Muscle of back (tissue), 11 donors: ENCODE results near the gene MAMDC4. TPM values are rescaled to one million over a fixed set of nuclear protein-coding genes. Genes with fewer than 3 reads are reported as not detected.
"Not testable (repeated sequence)": the region's sequence is repeated elsewhere in the genome, so short reads cannot be mapped to it uniquely, and the experiment has no call there.

ENCODE experiments used
- DNase-seq, 3 donors: peaks; one replicate each; pipeline versions ENCODE4 v3.0.0 to v3.0.0-alpha.2; 2013
- polyA plus RNA-seq, 10 donors: library from polyadenylated mRNA; unstranded; fragments of 120-200 nt; gene quantifications; one replicate each; pipeline ENCODE4 v1.2.1, GENCODE V29; 2013; ENCODE audit not compliant: insufficient read length in 10 of 10

MAMDC4 gene
- polyA plus RNA-seq, 10 donors: 2.0 to 5.6 (median 3.9) TPM

DNA sequence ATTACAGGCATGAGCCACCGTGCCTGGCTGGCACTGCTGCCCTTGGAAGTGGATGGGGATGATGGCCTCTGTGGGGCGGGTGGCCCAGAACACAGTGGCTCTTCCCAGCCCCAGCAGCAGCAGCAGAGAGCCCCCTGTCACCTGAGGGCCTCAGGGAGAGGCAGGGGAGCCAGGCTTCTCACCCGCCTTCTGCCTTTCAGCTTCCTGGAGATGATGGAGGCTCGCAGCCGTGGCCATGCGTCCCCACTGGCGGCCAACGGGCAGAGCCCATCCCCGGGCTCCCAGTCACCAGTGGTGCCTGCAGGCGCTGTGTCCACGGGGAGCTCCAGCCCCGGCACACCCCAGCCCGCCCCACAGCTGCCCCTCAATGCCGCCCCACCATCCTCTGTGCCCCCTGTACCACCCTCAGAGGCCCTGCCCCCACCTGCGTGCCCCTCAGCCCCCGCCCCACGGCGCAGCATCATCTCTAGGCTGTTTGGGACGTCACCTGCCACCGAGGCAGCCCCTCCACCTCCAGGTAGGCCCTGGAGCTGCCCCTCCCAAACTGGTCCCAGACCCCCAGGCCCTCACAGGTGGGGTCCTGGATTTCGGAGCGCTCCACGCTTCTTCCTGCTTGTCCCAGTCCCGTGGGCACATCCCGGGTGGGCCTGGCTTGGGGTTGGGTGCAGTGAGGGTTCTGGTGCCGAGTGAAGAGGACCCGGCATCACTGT is 14.8 kb upstream of the MAMDC4 start:
- no peak for DNase-seq

DNA sequence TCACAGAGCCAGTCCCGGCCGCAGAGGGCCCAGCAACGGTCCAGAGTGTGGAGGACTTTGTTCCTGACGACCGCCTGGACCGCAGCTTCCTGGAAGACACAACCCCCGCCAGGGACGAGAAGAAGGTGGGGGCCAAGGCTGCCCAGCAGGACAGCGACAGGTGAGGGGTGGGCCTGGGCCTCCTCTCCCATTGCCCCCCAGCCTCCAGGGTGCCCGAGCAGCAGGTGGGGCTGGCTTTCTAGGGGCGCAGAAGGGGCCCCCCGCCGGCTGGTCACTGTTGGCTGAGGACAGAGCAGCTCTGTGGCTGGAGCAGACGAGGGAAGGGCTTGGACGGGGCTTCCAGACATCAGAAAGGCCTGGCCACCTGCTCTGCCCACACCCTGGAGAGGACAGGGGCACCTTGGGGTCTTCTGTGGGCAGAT is 14.3 kb upstream of the MAMDC4 start:
- not testable (repeated sequence) for DNase-seq

DNA sequence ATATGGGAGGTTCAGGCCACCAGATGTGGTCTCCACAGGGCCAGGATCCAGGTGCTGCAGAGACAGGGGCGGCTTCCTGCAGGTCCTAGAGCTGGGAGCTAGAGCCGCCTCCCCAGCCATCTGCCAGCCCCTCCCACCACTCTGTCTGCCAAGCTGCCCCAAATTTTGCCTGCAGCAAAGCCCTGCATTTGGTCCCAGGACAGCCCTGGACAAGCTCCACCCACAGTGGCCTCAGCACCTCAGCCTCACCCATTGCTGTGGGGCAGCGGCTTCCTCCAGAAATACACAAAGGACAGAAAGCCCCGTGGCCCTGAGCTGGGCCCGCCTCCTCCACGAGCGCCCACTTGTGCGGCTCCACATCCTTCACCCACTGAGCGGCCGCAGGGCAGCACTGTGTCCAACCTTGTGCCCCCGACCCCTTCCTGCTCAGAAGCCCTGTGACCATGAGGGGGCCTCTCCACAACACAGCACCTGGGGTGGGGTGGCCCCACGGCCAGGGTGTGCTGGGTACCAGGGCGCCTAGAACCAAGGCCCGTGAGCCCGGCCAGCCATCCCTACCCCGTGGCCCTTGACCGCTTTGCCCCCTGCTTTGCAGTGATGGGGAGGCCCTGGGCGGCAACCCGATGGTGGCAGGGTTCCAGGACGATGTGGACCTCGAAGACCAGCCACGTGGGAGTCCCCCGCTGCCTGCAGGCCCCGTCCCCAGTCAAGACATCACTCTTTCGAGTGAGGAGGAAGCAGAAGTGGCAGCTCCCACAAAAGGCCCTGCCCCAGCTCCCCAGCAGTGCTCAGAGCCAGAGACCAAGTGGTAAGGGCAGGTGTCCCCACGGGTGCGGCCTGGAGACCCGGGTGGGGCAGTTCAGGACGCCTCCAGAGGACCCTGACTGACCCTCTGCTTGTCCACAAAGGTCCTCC is 13.6 kb upstream of the MAMDC4 start:
- DNase-seq: no peak

DNA sequence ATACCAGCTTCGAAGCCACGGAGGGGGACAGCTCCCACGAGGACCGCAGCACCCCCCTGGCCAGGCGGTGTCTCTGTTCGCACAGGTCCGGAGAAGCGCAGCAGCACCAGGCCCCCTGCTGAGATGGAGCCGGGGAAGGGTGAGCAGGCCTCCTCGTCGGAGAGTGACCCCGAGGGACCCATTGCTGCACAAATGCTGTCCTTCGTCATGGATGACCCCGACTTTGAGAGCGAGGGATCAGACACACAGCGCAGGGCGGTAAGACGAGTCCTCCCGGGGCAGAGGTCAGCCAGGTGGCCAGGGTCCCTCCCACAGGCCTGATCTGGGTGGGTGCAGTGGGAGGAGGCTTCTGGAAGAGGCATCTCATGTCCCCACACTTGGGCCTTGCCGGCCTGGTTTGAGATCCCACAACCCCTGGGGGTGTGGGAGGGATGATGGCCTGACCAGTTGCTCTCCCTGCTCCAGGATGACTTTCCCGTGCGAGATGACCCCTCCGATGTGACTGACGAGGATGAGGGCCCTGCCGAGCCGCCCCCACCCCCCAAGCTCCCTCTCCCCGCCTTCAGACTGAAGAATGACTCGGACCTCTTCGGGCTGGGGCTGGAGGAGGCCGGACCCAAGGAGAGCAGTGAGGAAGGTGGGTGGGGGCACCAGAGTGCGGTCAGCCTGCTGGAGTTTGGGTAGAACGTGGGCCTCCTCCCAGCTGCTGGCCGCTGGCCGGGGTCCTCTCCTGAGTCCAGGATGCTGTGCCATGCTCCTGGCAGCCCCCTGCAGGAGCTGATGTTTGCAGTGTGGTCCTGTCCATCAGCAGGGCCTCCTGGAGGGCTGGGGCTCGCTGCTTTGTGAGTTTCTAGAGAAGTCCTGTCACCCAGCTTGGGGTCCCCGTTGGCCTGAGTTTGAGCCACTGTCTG is 12.7 kb upstream of the MAMDC4 start:
- no peak for DNase-seq

DNA sequence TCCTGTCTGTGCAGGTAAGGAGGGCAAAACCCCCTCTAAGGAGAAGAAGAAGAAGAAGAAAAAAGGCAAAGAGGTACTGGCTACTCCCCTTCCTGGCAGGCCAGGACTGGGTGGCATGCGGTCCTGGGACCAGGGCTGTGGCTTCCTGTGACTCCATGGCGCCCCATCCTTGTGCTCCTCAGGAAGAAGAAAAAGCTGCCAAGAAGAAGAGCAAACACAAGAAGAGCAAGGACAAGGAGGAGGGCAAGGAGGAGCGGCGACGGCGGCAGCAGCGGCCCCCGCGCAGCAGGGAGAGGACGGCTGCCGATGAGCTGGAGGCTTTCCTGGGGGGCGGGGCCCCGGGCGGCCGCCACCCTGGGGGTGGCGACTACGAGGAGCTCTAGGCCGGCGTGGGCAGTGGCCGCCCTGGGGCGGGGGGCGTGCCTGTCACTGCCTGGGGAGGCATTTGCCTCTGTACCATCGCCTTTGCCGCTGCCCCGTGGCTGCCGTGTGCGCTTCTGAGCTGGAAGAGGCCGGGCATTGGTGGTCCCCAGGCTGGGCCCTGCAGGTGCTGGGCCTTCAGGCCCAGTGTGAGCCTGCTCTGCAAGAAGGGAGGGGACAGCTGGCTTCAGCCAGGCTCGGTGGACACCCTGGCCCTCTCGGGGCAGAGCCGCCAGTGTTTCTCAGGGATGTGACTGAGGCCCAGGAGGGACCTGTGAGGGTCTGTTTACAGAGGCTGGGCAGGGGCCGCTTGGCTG is 11.8 kb upstream of the MAMDC4 start:
- DNase-seq: peak in 1 of 3 donors; percentile 42

DNA sequence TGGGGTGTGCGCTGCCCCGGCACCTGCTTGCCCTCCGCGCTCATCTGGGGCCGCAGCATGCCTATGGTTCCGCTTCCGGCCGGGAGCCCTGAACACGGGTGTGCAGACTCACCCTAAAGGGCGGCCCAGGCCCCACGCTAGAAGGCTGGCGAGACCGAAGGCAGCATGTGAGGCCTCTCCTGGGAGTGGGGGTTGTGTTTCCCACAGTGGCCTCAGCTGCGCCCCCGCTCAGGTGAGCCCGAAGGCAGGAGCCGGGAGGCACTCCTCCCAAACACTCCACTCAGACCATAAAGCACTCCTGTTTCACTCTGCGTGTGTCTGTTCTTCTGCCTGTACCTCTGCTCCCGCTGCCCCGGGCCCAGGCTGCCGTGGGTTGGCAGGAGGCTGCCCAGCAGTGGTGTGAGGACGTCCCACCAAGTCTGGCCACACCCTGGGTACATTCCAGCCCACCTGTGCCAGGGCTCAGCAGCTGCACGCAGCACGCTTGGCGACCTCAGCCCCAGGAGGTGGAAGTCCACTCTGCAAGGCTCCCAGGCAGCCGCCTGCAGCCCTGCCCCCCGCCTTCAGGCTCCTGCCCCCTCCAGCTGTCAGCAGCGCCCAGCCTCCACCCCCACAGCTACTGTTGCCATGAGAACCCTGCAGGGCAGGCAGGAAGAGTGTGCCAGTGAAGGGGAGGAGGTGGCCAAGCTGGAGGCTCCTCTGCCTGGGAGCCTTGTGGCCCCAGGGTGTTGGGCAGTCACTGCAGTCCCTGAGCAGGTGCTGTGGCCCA is 11.1 kb upstream of the MAMDC4 start:
- DNase-seq: peak in 2 of 3 donors; percentile 33 to 75

GRCh38 chr9:136841646-136842379 is 10.3 kb upstream of the MAMDC4 start:
- DNase-seq: peak in 1 of 3 donors; percentile 27

DNA sequence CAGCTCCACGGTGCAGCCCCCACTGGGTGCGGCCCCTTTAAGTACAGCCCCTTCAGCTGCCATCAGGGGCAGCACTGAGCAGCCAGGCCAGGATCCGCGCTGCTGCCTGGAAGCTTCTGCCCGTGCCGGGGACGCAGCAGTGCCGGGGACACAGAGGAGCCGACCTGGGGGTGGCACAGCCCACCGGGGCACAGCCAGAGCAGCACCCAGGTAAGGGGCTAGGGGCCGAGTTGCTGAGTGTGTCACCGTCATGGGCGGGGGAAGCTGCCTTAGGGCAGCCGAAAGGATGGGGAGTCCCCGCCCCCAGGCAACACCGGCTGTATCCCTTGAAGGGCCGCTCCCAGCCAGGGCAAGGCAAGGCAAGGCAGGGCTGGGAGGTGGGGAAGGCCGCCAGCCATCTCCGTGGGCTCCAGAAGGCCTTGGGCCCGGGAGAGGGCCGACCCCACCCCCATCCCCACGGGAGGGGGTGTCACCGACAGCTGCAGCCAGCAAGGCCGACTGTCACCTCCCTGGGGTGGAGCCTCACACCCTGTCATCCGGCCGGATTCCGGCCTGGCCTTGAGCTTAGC is 9.7 kb upstream of the MAMDC4 start, which contains the start of gene AJM1:
Gene AJM1, plus strand, starts transcription at position 99 of the 569 bp plus-strand sequence. CDS start 1,937 bp downstream, outside the sequence.
- peak; percentile 59 to 93 (median 81) for DNase-seq

DNA sequence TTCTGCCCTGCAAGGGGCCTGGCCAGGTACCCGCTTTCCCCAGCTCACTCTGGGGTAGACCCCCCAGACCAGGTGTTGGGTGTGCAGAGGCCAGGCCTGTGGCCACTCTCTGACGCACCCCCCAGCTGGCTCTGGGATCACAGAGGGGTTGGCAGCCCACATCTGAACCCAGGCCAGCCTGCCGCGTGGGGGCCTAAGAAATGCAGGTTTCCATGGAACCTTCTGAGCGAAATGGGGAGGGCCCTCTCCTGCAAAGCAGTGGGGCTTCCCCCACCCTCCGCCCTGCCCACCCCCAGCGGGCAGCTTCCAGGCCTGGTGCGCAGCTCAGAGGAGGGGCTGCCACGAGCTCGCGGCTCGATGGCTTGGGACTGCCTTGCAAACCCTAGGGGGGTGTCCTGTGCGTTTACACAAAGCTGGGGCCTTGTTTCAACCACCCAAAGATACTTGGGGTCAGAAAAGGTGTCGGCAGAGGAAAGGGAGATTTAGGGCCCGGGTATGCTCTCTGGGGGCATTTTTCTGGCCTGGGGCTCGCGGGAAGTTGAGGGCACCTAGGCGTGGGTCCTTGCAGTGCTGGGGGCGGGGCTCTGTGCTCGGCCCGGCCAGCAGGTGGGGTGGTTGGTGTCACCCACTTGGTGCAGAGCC is 8.9 kb upstream of the MAMDC4 start:
- DNase-seq: peak in 1 of 3 donors; percentile 30

DNA sequence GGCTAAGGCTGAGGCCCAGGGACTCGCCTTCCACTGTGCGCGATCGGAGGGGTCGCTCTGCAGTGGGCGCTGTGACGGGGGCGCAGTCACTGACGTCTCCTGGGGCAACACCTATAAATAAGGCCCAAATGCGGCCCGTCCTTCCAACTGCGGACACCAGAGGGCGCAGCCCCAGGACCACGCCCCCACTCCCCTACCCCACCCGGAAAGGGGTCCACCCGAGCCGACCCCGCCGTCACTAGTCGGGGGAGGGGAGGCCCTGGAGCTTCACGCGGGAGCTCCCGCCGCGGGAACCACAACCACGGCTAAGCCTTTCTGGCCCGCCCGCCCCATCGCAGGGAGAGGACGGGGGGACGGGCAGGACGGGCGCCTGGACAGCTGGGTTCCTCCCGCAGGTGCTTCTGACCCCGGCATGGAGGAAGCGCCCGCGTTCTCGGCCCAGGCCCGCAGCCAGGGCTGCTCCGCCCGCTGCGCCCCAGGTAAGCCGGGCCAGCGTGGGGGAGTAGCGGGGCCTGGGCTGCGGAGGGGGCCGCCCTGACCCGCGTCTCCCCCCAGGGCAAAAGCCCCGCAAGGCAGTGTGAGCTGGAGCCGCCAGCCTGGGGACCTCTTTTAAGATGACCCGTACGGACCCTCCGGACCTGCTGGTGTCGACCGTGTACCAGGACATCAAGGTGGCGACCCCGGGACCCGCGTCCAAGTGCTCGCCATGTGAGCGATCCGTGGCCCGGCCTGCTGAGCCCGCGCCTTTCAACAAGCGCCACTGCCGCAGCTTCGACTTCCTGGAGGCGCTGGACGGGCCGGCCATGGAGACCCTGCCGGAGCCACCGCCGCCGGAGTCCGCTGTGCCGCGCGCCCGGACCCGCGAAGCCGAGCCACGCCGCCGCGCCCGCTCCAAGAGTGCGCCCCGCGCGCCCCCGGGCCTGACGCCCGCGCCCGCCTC is 8.1 kb upstream of the MAMDC4 start:
- peak in 1 of 3 donors; percentile 51 for DNase-seq

GRCh38 chr9:136844761-136845464 is 7.2 kb upstream of the MAMDC4 start:
- peak in 1 of 3 donors; percentile 23 for DNase-seq

DNA sequence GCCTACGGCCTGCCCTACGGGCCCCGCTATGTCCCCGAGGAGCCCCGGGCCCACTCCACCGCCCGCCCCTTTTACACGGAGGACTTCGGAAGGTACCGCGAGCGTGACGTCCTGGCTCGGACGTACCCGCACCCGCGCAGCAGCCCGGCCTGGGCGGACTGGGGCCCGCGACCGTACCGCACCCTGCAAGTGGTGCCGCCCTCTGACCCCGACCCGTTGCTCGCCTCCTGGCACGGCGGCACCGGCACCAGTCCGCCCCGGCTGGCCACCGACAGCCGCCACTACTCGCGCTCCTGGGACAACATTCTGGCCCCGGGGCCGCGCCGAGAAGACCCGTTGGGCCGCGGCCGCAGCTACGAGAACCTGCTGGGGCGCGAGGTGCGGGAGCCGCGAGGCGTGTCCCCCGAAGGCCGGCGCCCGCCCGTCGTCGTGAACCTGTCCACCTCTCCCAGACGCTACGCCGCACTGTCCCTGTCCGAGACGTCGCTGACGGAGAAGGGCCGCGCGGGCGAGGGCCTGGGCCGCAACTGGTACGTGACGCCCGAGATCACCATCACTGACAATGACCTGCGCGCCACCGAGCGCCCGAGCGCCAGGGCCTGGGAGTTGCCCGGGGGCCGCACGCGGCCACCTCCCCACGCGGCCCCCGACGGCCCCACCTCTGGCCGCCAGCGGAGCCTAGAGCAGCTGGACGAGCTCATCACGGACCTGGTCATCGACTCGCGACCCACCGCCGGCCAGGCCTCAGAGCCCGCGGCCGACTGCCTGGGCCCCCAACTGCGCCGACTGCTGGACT is 6.5 kb upstream of the MAMDC4 start:
- peak in 1 of 3 donors; percentile 39 for DNase-seq

- DNase-seq: peak in 1 of 3 donors; percentile 69
These were observed 5.6 kb upstream of the MAMDC4 start for GRCh38 chr9:136846376-136847087.

GRCh38 chr9:136847088-136847825 is 4.9 kb upstream of the MAMDC4 start:
- peak; percentile 69 to 89 (median 79) for DNase-seq
